Activated CD8-positive, alpha-beta memory T cell treated with anti-CD3 and anti-CD28 coated beads for 24 hours (primary cell): ENCODE results near the gene KLF18.
"Not testable (repeated sequence)": the region's sequence is repeated elsewhere in the genome, so short reads cannot be mapped to it uniquely, and the experiment has no call there.

Experiments
- DNase-seq: peaks from one replicate; pipeline ENCODE4 v3.0.0-alpha.2; 2020

The KLF18 gene

DNA sequence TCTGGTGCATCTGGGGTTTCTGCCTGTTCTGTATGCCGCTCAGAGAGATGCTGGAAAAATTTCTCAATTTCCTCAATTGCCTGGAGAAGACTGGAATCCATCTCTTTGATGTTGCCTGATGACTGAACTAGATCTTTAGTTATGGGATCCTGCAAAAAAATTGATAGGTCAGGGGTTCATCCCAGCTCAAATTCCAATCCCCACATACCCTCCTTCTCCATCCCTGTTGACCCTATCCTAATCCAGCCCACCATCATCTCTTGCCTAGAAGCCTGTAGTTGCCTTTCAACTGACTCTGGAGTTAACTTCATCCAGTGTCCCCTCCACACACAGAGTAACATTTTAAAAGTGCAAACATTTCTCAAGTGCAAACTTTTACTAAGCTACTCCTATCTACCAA lies at the start of gene KLF18:
Gene KLF18 (minus strand): TSS at position 101 of the 400 bp plus-strand sequence. CDS start 0 bp downstream, at position 101.
- no peak for DNase-seq

DNA sequence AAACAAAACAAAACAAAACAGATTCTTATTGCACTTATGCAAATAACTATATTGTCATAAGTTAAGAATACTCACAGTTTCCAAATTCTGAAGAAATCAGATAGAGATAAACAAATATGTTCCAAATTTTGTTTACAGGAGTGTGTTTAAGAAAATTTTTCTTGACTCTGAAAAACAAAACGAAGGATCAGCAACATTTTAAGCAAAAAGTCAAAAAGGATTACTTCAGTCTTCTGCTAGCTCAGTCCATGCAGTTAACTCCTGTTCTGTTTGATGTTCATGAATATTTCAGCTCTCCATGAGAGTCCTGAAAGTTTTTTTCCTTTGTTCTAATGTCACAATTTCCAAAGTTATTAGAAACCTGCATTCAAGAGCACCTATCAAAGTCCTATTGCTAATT lies 33.2 kb upstream of the KLF18 start:
- DNase-seq, result no peak

DNA sequence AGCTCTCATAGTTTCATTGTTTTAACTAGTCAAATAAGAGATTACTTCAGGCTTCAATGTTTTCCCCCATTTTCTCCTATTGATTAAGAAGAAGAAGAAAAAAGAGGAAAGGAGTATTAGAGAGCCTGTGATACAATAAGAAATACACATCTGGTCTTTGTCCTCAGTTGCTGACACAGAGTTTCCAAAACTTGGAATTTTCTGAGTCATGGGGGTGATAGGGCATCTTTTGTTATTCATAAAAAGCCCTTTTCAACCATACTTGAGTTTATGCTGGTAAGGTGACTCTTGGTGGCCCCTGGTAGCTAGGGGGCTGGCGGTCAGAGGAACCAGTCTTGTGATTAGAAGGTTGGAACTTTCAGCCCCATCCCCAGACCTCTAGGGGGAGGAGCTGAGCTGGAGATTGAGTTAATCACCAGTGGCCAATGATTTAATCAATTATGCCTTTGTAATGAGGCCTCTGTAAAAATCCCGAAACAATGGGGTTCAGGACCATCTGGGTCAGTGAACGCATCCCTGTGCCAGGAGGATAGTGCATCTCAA lies 28.9 kb upstream of the KLF18 start:
- no peak for DNase-seq

DNA sequence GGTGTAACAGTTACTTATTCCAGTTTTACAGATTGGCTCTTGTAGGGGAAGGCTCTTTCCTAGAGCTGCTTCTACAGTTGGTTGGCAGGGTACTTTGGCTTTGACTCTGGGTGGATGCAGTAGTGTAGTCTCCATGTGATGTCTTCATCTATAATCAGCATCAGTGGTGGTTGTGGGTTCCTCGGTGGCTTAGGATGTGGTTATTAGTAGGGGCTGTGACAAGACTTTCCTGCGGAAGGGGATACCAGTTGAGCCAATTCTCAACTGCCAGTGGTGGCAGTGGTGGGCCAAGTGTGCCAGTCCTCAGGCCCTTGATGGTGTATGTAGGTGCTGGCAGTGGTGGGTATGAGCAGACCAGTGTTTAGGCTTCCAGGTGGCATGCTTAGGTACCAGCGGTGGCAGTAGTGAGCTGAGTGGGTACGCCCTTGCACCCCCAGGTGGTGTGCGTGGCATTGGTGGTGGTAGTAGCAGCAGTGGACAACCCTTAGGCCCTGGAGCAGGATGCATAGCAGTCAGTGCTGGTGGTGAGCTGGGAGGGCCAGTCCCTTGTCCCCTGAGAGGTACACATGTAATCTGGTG lies 27.2 kb upstream of the KLF18 start:
- no peak for DNase-seq

DNA sequence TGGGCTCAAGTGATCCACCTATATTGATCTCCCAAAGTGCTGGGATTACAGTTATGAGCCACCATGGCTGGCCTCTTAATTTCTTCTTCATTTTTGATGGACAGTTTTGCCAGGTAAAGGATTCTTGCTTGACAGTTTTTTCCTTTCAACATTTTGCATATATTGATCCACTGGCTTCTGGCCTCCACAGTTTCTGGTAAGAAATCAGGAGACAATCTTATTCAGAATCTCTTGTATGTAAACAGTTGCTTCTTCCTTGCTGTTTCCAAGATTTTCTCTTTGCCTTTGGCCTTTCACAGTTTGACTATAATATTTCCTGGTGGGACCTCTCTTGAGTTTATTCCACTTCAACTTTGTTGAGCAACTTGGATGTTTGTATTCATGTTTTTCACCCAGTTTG lies 20.1 kb upstream of the KLF18 start:
- no peak for DNase-seq

DNA sequence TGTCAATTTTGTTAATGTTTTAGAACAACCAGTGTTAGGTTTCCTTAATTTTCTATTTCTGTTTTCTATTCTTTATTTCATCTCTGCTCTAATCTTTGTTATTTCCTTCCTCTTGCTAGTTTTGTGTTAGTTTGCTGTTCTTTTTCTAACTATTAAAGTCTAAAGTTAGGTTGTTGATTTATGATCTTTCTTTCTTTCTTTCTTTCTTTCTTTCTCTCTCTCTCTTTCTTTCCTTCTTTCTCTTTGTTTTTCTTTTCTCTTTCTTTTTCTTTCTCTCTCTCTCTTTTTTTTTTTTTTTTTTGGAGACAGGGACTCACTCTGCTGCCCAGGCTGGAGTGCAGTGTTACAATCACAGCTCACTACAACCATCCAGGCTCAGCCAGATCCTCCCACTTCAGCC lies 17.4 kb upstream of the KLF18 start:
- no peak for DNase-seq

DNA sequence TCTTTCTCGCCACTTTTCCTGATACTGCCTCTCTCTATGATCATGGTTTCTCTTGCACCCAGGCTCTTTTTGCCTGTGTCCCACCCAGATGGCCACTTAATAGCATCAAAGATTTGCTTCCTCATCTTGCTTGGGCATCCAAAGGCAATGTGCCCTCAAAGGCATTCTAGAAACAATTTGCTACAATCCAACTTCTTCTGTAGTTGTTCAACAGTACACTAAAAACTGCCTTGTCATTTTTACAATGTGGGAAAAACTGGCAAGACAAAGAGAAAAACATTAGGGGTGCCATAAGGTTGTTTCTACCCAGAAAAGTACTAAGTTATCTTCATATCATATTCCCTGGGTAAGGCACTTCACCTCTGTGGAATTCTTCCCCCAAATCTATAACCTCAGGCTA lies 16.5 kb upstream of the KLF18 start:
- no peak for DNase-seq

DNA sequence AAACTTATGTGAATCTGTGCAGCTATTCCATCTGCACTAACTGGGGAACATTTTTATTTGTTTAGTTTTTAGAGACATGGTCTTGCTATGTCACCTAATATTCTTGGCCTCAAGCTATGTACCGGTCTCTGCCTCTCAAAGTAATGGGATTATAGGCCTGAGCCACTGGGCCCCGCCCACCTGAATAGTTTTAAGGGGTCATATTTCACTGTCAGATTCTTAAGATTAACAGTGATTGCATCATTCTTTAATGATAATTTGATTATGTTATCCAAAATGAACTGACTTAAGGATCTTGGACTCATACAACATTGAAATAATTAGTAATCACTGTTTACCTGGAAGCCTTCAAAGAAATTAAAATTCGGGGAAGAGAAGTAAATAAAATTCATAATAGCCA lies 12.6 kb upstream of the KLF18 start:
- no peak for DNase-seq

DNA sequence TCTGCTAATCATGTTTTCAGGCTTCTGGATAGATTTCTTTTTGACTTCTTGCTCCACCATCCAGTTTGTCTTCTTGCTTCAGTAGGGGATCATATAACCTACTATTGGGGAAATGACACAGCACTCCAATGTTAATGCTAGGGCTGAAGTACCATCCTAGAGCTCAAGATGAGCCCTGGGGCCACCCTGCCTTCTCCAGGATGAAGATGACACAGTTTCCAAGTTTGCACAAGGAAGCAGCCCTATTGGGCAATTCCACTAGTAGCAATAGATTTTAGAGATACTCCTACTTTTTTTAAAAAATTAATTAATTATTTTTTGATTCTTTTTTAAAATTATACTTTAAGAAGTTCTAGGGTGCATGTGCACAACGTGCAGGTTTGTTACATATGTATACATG lies 11.3 kb upstream of the KLF18 start:
- no peak for DNase-seq

DNA sequence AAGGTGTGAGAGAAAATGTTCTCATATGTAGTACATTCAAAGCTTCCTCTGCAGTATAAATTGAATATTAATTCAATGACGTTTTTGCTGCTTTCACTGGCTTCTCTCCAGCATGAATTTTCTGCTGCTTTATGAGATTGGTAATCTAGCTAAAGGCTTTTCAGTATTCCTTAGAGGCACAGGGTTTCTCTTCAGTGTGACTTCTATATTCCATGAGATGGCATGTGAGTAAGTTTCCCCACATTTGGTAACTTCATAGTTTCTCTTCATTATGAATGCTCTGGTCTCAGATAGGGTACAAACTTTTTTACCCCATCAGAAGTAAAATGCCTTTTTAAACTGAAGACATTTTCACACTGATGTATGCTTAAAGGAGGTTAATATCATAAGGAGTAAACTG lies 10.4 kb upstream of the KLF18 start:
- no peak for DNase-seq

DNA sequence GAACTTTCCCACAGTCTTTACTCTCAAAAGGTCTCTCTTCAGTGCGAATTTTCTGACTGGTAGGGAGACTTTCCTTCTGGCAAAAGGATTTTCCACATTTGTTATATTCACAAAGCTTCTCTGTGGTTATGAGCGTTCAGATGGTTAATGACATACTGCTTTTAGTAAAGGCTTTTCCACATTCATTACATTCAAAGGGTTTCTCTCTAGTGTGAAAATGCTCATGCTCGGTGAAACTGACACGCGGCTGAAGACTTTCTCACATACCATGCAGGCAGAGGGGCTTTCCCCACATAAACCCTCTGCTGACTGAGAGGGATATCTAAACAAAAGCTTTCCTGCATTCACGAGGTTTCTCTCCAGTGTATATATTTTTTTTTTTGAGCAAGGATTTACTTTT lies 9.9 kb upstream of the KLF18 start:
- no peak for DNase-seq

DNA sequence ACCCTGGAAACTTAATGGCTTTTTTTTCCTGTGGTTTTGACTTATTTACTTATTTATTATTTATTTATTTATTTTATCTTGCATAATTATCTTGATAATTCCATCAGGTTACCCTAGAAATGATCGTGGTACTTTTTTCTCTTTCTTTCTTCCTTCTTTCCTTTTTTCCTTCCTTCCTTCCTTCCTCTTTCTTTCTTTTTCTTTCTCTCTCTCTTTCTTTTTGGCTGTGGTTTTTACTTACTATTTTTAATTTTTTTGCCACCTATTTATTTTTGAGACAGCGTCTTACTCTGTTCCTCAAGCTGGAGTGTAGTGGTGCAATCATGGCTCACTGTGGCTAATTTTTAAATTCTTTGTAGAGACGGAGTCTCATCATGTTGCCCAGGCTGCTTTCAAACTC lies 6.2 kb upstream of the KLF18 start:
- DNase-seq, result no peak

DNA sequence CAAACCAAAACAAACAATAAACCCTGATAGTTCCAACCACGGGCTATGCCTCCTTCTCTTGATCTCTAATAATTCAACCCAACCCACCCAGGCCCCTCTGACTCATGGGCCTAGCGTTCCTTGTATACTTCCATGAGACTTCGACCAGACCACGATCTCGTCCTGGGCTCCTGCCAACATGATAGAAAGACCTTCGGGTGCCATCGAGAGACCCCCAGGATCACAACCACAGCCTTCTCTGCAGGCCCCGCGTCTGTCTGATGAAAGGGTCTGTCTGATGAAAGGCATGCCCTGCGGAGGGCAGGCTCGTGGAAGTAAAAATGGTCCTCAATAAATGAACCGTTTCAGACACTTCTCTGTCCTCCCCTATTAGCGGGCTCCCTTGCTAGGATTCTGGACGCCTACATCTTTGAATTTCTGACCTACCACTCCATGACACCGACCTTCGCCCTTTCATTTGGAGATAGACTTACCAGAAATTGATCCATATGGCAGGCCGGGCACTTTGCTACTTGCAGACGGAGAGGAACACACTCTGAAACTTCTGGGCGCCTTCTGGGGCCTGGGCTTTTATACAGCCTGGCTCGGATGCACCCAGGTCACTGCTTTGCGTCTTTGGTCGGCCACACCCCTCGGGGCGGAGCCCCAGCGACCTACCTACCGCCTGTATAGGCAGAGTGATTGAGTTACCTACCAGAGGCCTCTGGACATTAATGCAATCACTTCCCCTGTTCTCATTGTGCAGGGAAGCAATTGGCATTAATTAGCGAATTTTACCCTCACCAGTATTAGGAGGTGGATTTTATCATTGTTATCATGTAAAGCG lies 5.3 kb upstream of the KLF18 start:
- DNase-seq, result no peak

DNA sequence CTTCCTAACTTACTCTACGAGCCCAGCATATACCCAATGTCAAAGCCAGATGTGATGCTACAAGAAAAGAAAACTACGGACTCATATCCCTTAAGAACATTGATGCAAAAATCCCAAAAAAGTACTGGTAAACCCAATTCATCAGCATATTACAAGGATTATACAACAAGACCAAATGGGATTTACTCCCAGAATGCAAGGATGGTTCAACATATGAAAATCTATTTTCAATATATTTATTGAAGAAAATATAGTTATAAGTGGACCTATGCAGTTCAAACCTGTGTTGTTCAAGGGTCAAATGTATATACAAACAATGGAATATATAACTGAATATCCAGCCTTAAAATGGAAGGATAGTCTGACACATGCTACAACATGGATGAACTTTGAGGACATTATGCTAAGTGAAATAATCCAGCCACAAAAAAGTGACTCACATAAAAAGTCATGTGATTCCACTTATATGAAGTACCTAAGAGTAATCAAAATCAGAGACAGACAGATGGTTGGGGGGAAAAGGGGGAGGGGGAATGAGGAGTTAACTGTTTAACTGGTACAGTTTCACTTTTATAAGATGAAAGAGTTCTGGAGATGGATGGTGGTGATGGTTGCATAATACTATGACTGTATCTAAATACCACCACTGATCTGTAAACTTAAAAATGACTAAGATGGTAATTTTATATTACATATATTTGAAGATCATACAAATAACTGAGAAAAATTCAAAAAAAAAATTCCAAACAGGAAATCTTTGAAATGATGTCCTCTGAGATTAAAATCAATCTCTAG lies 3.7 kb upstream of the KLF18 start:
- DNase-seq, result no peak

DNA sequence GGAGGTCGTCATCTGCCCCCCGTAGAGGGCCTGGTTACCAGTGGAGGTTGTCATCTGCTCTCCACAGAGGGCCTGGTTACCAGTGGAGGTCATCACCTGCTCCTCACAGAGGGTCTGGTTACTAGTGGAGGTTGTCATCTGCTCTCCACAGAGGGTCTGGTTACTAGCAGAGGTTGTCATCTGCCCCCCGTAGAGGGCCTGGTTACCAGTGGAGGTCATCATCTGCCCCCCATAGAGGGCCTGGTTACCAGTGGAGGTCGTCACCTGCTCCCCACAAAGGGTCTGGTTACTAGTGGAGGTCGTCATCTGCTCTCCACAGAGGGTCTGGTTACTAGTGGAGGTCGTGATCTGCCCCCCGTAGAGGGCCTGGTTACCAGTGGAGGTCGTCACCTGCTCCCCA lies 1.9 kb downstream of the KLF18 start:
- not testable (repeated sequence) for DNase-seq

DNA sequence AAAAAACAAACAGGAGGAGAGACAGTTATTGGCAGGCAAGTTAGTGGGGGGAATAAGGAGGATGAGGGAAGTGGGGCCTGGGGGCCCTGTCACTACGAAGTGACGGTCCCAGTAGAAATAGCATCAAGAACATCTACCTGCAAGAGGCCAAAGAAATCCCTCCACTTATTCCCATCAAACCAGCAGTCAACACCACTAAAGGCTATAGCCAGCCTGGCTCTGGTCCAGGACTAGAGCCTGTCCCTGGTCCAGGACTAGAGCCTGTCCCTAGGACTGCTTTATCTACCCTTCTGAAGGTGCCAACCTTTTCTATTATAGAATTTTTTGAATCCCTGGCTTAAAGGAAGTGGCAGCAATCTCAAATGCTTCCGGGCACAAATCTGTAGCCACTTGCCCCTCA lies 3.2 kb downstream of the KLF18 start:
- DNase-seq, result no peak

DNA sequence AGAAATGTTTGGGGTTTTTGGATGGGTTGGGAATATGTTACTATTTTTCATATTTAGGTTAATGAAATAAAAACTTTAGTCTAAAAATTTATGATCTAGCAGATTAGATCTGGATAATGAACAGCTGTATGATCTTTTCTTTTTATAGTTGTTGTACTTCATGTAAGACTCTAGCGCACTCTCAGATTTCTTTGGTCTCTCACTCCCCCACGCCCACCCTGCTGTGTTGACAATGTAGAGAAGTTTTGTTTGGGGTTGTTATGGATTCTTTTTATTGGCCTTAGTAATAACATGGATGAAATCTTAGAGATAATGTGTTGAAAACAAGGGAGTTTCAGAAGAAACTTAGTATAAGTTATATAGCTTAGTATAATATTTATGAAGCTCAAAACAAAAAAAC lies 5.5 kb downstream of the KLF18 start:
- no peak for DNase-seq

DNA sequence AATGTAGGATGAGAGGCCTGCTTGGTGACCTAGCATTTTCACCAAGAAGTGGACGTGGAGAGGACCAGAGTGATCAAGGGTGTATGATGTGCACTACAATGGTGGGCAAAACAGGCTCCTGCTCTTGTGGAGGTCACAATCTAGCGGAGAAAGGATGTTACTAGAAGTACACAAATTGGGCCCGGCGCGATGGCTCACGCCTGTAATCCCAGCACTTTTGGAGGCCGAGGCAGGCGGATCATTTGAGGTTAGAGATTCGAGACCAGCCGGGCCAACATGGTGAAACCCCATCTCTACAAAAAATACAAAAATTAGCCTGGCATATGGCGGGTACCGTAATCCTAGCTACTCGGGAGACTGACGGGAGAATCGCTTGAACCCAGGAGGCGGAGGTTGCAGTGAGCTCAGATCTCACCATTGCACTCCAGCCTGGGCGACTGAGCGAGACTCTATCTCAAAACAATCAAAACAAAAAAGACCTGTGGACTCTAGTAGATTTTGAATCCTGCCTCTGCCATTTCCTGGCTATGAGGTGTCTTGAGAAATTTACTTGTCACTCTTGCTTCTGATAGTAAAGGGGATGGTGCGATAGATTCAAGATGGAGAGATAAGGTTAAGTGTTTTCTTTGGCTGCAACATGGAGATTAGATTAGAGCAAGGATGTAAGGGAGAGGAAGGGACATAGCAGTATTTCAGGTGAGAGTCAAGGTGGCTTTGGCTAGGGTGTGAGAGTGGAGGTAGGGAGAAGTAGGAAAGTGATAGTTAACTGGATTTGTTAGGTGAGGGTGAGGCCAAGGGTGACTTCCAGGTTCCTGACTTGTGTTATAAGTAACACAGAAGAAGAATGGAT lies 7.1 kb downstream of the KLF18 start:
- DNase-seq, result no peak

DNA sequence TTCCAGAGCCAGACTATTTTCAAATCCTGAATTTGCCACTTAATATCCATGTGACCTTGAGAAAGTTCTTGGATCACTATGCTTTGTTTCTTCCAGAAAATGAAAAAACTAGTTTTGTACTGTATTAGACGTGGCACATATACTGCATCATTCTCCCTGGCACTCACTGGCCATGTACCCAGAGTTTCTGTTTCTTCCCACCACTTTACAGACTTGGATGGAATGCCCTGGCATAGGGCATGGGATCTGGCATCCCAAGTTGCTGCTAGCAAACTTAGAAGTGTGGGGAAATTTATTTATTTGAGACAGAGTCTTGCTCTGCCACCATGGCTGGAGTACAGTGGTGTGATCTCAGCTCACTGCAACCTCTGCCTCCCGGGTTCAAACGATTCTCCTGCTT lies 10.0 kb downstream of the KLF18 start:
- no peak for DNase-seq

DNA sequence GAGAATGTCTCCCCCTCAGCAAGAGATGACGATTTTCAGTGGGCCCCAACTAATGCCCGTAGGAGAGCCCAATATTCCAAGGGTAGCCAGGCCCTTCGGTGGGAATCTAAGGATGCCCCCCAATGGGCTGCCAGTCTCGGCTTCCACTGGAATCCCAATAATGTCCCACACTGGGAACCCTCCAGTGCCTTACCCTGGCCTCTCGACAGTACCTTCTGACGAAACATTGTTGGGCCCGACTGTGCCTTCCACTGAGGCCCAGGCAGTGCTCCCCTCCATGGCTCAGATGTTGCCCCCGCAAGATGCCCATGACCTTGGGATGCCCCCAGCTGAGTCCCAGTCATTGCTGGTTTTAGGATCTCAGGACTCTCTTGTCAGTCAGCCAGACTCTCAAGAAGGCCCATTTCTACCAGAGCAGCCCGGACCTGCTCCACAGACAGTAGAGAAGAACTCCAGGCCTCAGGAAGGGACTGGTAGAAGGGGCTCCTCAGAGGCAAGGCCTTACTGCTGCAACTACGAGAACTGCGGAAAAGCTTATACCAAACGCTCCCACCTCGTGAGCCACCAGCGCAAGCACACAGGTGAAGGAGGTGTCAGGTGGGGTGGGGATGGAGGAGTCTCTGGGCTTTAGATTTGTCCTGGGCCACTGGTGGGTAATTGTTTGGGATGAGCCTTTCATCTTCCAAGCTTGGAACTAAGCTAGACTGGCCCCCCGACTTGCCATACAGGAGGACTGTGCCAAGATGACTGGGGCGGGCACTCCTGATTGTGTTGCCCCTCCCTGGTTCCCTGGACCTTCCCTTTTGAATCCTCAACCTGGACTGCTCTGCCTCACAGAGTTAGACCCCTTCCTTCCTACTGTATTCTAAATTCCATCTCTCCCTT lies 11.6 kb downstream of the KLF18 start:
- no peak for DNase-seq

DNA sequence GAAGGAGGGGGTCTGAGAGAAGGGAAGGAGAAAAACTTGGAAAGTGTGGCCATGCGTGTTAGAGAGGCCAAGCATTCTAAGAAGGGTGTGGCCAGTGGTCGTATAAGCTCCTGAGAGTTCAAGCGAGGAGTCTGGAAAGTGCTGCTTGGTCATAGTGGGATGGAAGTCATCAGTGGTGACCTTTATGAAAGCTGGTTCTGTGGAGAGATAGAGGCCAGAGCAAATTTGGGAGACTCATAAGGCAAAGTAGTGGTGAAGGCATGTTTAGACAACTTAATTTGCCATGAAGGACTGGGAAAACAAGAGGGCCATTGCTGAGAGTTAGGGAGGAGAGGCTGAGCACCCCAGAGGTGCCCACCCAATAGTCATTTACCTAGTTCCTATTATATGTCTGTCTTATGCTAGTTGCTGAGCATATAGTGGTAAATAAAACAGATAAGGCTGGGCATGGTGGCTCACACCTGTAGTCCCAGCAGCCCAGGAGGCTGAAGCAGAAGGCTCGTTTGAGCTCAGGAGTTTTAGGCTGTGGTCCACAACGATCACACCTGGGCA lies 21.0 kb downstream of the KLF18 start:
- no peak for DNase-seq
